NT2/D1 (cell line): ENCODE measurements around the gene KLF6.

Experiments used
- SUZ12 ChIP-seq: IDR thresholded peaks from 2 replicates; pipeline ENCODE4 v1.6.1; 2011; ENCODE audit not compliant: insufficient read length, insufficient read depth; ENCODE audit errors: extremely low read depth
- YY1 ChIP-seq: IDR thresholded peaks from 2 replicates; pipeline ENCODE4 v1.6.1; 2011; ENCODE audit not compliant: insufficient read length, insufficient read depth

- TF ChIP-seq YY1 (no peak), SUZ12 (no peak)
Measured at GRCh38 chr10:3793553-3793952, 8.5 kb upstream of the KLF6 start.
